SJCRH30 (cell line): ENCODE data around the gene GDPD3. TPM values are rescaled to one million over a fixed set of nuclear protein-coding genes. Genes with fewer than 3 reads are reported as not detected.
A peak's percentile ranks its signal among the peaks of the same experiment; 100 is the strongest.
"Not testable (repeated sequence)": the region's sequence is repeated elsewhere in the genome, so short reads cannot be mapped to it uniquely, and the experiment has no call there.

Experiments used
- DNase-seq, 2 experiments: peaks; one replicate each; pipeline ENCODE4 v3.0.0-alpha.2; 2015 to 2020
- H3K27ac ChIP-seq: fragments of 250-450 bp; sonication (Bioruptor Pico); 2 replicates; pipeline ENCODE4 v1.5.1; 2020; ENCODE audit warnings: mild to moderate bottlenecking, moderate library complexity
- H3K27me3 ChIP-seq: fragments of 250-450 bp; sonication (Bioruptor Pico); 2 replicates; pipeline ENCODE4 v1.5.1; 2020; ENCODE audit warnings: mild to moderate bottlenecking, moderate library complexity
- H3K36me3 ChIP-seq: fragments of 250-450 bp; sonication (Bioruptor Pico); 2 replicates; pipeline ENCODE4 v1.5.1; 2020; ENCODE audit warnings: mild to moderate bottlenecking, moderate library complexity
- H3K4me1 ChIP-seq: fragments of 250-450 bp; sonication (Bioruptor Pico); 2 replicates; pipeline ENCODE4 v1.5.1; 2020; ENCODE audit warnings: mild to moderate bottlenecking, moderate library complexity
- H3K4me3 ChIP-seq: fragments of 250-450 bp; sonication (Bioruptor Pico); 2 replicates; pipeline ENCODE4 v1.5.1; 2020; ENCODE audit warnings: mild to moderate bottlenecking, moderate library complexity
- H3K9me3 ChIP-seq: fragments of 250-450 bp; sonication (Bioruptor Pico); replicated peaks from 2 replicates; pipeline ENCODE4 v1.5.1; 2020; ENCODE audit warnings: mild to moderate bottlenecking, moderate library complexity
- total RNA-seq: library from RNA; depleted of rRNA; stranded (reverse); fragments of >200 nt; shearing (Covaris generic); gene quantifications from 2 replicates; pipeline ENCODE4 v1.2.3, GENCODE V29; 2014

Gene GDPD3
- total RNA-seq, 1 experiment from 2014 or later, result 1.0 TPM

GRCh38 chr16:30114833-30115232, 1.5 kb upstream of the GDPD3 start:
- DNase-seq, H3K9me3 ChIP-seq, H3K27ac ChIP-seq, H3K4me1 ChIP-seq, H3K36me3 ChIP-seq, H3K4me3 ChIP-seq, H3K27me3 ChIP-seq: not testable (repeated sequence)

GRCh38 chr16:30114411-30114810, 1.1 kb upstream of the GDPD3 start:
- no peak overlapping the region for H3K27ac ChIP-seq
- H3K9me3 ChIP-seq, result no peaks in the 10 kb centered on the region
- no peak overlapping the region for H3K4me3 ChIP-seq
- no peaks in the 10 kb centered on the region for H3K27me3 ChIP-seq
- H3K4me1 ChIP-seq, result peaks cover 6% of the 10 kb centered on the region
- H3K36me3 ChIP-seq, result no peaks in the 10 kb centered on the region
- no peak for DNase-seq

GRCh38 chr16:30113711-30114333, 485 bp upstream of the GDPD3 start:
- Histone ChIP-seq H3K27ac (no peak overlapping the region), H3K27me3 (no peaks in the 10 kb centered on the region), H3K9me3 (no peaks in the 10 kb centered on the region), H3K4me1 (peaks cover 6% of the 10 kb centered on the region), H3K36me3 (no peaks in the 10 kb centered on the region), H3K4me3 (no peak overlapping the region)
- no peak for DNase-seq

GRCh38 chr16:30112197-30113030, 923 bp downstream of the GDPD3 start:
- no peaks in the 10 kb centered on the region for H3K27me3 ChIP-seq
- DNase-seq, result peak; percentile 45 to 55
- no peak overlapping the region for H3K4me3 ChIP-seq
- H3K9me3 ChIP-seq, result no peaks in the 10 kb centered on the region
- peaks cover 6% of the 10 kb centered on the region for H3K4me1 ChIP-seq
- H3K27ac ChIP-seq, result no peak overlapping the region
- no peaks in the 10 kb centered on the region for H3K36me3 ChIP-seq

- peak; percentile 47 to 69 for DNase-seq
Measured at GRCh38 chr16:30110661-30111060, 2.7 kb downstream of the GDPD3 start.

GRCh38 chr16:30108059-30108850, 5.1 kb downstream of the GDPD3 start:
- Histone ChIP-seq H3K4me1 (peaks cover 6% of the 10 kb centered on the region), H3K27me3 (no peaks in the 10 kb centered on the region), H3K9me3 (no peaks in the 10 kb centered on the region), H3K36me3 (peaks cover 3% of the 10 kb centered on the region; the same call in 1 of the 2 replicates), H3K27ac (no peak overlapping the region), H3K4me3 (no peak overlapping the region)
- DNase-seq, result no peak

More at GRCh38 chr16:30110661-30111060, 2.7 kb downstream of the GDPD3 start:
- Histone ChIP-seq H3K4me3 (no peak overlapping the region), H3K9me3 (no peaks in the 10 kb centered on the region), H3K4me1 (peaks cover 6% of the 10 kb centered on the region), H3K27ac (0 out of 2 replicates have a peak overlapping the region, but pooled peaks have one; percentile 16), H3K36me3 (peaks cover 3% of the 10 kb centered on the region; the same call in 1 of the 2 replicates), H3K27me3 (no peaks in the 10 kb centered on the region)

GRCh38 chr16:30104492-30104891, 8.8 kb downstream of the GDPD3 start:
- DNase-seq, result no peak
- H3K36me3 ChIP-seq, result peaks cover 3% of the 10 kb centered on the region; the same call in 1 of the 2 replicates
- no peak overlapping the region for H3K27ac ChIP-seq
- no peaks in the 10 kb centered on the region for H3K4me1 ChIP-seq
- H3K9me3 ChIP-seq, result no peaks in the 10 kb centered on the region
- no peak overlapping the region for H3K4me3 ChIP-seq
- no peaks in the 10 kb centered on the region for H3K27me3 ChIP-seq

- DNase-seq, result no peak
Measured at GRCh38 chr16:30104090-30104489, 9.2 kb downstream of the GDPD3 start.

GRCh38 chr16:30096862-30097563, 16.3 kb downstream of the GDPD3 start:
- H3K4me3 ChIP-seq, result peak overlapping the region; percentile 64

More at GRCh38 chr16:30104090-30104489, 9.2 kb downstream of the GDPD3 start:
- Histone ChIP-seq H3K4me1 (no peaks in the 10 kb centered on the region), H3K27ac (no peak overlapping the region), H3K36me3 (peaks cover 3% of the 10 kb centered on the region; the same call in 1 of the 2 replicates), H3K27me3 (no peaks in the 10 kb centered on the region), H3K9me3 (no peaks in the 10 kb centered on the region), H3K4me3 (no peak overlapping the region)

GRCh38 chr16:30096105-30096861, 17.1 kb downstream of the GDPD3 start, which contains the start of gene YPEL3:
TSS of gene YPEL3 (minus strand) at chr16:30096213. CDS start at chr16:30095482, 731 bp downstream.
- H3K4me1 ChIP-seq, result no peaks in the 10 kb centered on the region
- H3K9me3 ChIP-seq, result peaks cover 14% of the 10 kb centered on the region
- H3K27ac ChIP-seq, result peak within 1 kb of the TSS; percentile 87
- H3K4me3 ChIP-seq, result peak within 1 kb of the TSS; percentile 64
- no peaks in the 10 kb centered on the region for H3K36me3 ChIP-seq
- peak; percentile 90 for DNase-seq
- no peaks in the 10 kb centered on the region for H3K27me3 ChIP-seq

More at GRCh38 chr16:30096862-30097563, 16.3 kb downstream of the GDPD3 start:
- Histone ChIP-seq H3K36me3 (no peaks in the 10 kb centered on the region), H3K27ac (peak overlapping the region; percentile 87), H3K4me1 (no peaks in the 10 kb centered on the region), H3K9me3 (peaks cover 14% of the 10 kb centered on the region), H3K27me3 (no peaks in the 10 kb centered on the region)
- no peak for DNase-seq

GRCh38 chr16:30095166-30096078, 17.9 kb downstream of the GDPD3 start:
- Histone ChIP-seq H3K4me3 (peak overlapping the region; percentile 64), H3K36me3 (no peaks in the 10 kb centered on the region), H3K27me3 (no peaks in the 10 kb centered on the region), H3K27ac (no peak overlapping the region), H3K4me1 (no peaks in the 10 kb centered on the region), H3K9me3 (peaks cover 14% of the 10 kb centered on the region)
- no peak for DNase-seq

- DNase-seq, result no peak
- no peak overlapping the region for H3K4me3 ChIP-seq
- H3K9me3 ChIP-seq, result peaks cover 14% of the 10 kb centered on the region
- H3K27me3 ChIP-seq, result no peaks in the 10 kb centered on the region
- no peaks in the 10 kb centered on the region for H3K4me1 ChIP-seq
- no peaks in the 10 kb centered on the region for H3K36me3 ChIP-seq
- H3K27ac ChIP-seq, result no peak overlapping the region
Measured at GRCh38 chr16:30094541-30095165, 18.7 kb downstream of the GDPD3 start.
